ENCODE data around the gene WDR70.
"Not testable (repeated sequence)": the region's sequence is repeated elsewhere in the genome, so short reads cannot be mapped to it uniquely, and the experiment has no call there.

The WDR70 gene

GRCh38 chr5:37518356-37518755 lies 139.2 kb downstream of the WDR70 start:
- not testable (repeated sequence) for DNase-seq

- DNase-seq, result no peak
Measured at GRCh38 chr5:37519304-37519703, 140.2 kb downstream of the WDR70 start.

DNA sequence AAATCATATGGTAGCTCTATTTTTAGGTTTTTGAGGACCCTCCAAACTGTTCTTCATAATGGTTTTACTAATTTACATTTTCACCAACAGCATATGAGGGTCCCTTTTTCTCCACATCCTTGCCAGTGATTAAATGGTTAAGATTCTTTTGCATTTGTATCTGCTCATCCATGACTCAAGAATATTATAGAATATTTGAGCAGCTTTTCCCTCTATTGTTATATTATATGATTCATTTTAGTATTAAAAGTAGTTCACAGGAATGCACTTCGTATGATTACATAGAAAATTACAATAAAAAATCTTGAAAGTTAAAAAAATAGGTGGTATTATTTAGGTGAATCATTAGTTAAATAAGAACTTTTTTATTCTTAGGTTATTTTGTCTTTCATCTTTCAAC lies 140.7 kb downstream of the WDR70 start:
- no peak for DNase-seq

DNA sequence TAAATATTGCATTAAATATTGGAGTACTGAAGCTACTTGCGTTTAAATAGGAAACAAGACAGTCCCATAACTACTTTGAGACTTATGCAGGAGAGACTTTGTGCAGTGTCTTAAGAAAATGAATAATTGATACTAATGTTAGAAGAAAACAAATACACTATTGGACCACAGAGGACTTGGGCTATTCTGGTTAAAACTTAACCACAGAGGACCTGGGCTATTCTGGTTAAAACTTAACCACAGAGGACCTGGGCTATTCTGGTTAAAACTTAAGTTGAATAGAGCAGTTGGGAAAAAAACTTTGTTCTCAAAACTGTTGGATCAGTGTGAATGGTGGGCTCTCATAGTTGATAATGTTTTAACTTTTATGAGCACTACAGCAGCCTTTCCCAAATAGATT lies 141.7 kb downstream of the WDR70 start:
- no peak for DNase-seq

DNA sequence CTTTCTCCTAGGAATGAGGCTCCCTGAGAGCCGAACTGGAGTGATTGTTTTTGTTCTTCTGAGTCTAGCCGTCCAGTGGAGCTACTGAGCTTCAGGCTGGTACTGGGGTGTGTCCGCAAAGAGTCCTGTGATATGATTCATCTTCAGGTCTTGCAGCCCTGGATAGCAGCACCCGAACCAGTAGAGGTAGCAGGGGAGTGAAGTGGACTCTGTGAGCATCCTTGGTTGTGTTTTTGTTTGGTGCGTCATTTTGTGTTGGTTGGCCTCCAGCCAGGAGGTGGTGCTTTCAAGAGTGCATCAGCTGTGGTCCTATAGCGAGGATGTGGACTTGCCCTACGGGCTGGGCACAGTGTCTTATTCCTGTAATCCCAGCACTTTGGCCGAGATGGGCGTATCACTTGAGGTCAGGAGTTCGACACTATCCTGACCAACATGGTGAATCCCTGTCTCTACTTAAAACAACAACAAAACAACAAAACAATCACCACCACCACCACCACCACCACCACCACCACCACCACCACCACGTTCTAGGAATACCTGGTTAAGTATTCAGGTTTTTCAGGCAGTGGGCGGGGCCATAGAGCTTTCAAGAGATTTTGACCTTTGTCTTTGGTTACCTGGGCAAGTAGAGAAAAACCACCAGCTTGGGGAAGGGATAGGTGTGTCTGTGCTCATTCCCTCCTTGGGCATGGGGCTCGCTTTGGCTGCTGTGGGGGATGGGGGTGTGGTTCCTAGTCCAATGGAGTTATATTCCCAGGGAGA lies 154.0 kb downstream of the WDR70 start:
- no peak for DNase-seq

DNA sequence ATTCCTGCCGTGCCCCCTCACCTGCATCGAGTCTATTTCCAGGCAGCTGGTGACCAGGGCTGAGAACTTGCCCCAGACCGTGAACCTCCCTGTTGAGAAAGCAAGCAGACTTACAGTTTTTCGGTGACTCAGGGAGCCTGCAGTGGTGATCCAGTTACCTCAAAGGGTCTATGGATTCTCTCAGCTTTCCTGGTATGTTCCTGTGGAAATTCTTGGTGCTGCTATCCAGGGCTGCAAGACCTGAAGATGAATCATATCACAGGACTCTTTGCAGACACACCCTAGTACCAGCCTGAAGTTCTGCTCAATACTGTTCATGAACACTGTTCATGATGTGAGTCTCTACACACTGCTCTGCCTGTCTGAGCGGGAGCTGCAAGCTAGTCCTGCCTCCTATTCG lies 154.7 kb downstream of the WDR70 start:
- DNase-seq, result no peak

GRCh38 chr5:37539459-37539858 lies 160.3 kb downstream of the WDR70 start:
- DNase-seq, result no peak

DNA sequence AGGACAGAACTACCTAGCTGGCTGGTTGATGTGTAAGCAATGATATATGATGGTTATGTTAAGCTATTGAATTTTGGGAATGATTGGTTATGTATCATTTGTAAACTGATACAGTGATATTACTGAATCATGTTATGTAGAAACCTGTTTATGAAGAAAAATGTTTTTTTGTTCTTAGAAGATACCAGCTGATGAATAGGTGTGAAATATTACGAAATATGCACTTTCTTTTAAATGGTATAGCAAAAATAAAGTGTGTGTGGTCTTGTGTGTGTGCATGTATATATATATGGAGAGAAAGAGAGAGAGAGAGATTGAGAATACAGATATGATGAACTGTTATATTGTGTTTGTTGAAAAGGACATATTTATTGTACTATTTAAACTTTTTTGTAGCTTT lies 164.1 kb downstream of the WDR70 start:
- DNase-seq, result no peak

GRCh38 chr5:37549411-37549810 lies 170.3 kb downstream of the WDR70 start:
- DNase-seq, result no peak

DNA sequence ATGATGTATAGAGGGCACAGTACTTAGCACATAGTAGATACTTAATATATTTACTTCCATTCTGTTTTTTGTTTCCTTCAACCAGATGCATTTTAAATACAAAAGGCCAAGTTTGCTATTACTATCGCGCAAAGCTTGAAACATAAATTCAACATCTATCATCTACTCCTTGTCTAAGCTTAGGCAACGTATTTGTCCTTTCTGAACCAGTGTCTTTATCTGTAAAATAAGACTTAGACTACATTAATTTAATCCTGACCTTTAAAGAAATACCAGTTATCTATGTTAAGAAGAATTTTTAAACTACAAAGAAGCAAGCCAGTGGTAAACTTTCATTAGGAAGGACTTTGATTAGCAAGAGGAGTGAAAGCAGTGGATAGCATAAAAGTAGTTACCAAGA lies 173.0 kb downstream of the WDR70 start:
- DNase-seq, result no peak

GRCh38 chr5:37552770-37553719 lies 173.9 kb downstream of the WDR70 start:
- peak; percentile 92 for DNase-seq

DNA sequence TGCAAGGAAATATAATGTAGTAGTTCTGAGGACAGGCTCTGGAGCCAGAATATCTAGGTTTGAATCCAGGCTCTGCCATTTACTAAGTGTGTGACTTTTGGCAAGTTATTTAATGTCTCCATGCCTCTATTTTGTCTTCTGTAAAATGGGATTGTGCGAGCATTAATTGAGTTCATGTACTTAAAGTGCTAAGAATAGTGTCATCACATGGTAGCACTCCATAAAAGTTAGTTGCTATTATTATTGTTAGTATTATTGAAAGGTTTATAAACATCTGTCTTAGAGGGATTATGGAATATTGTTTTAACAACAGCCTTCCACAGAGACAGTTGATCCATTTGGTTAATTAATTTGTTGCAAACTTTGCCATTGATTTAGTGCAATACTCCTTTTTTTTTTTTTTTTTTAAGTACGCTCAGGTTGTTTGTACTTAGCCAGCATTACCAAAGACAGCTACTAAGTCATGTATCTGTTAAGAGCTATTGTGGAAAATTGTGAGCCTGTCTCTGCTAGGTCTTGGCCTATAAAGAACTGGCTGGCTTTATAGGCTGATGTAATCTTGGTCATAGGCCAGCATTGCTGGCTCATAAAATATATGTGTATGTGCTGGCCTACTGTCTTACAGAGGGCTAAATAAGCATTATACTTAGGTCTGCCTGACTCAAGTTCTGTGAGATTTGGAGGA lies 174.7 kb downstream of the WDR70 start:
- no peak for DNase-seq

GRCh38 chr5:37554405-37554739 lies 175.3 kb downstream of the WDR70 start:
- no peak for DNase-seq

- no peak for DNase-seq
Measured at GRCh38 chr5:37554938-37555337, 175.8 kb downstream of the WDR70 start.

DNA sequence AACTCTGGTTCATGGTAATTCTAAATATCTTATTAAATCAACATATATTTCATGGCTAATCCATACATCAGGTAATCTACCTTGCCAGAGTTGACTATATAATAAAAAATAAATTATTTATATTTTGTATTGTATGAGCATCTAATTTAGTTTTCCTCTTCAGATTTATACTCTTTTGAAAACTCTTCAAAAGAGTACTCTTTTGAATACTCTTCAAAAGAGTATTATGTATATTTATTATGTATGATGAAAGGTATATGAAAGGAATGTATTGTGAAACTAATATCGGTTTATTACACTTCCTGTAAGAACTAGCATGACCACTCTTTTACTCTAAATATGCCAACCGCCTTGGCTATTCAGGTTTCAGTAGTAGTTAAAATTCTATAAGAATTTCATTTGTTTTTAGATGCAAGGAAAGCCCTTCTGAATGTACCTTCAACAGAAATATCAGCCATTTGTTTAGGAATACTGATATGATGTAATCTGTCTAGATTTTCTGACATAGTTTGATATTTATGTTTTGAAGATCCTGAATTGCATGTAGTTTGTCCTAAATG lies 178.7 kb downstream of the WDR70 start:
- DNase-seq, result no peak

- no peak for DNase-seq
Measured at GRCh38 chr5:37565062-37565670, 186.0 kb downstream of the WDR70 start.

DNA sequence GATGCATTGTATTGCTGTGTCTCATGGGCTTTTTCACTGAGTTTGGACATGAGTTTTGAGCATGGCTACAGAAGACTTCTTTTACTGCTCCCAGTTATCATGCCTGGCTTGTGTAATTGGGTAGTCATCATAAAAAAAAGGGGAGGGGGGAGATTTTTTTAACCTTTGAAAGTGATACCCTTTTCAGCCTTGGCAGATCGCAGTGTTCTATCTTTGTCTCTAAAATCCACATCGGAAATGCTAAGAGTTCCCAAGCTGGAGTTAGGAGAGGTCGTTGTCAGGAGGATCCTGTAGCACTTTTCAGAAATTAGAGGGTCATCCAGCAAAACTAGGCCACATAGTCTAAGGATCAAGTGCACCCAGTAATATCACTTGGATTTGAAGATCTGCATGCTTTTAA lies 188.4 kb downstream of the WDR70 start:
- no peak for DNase-seq

DNA sequence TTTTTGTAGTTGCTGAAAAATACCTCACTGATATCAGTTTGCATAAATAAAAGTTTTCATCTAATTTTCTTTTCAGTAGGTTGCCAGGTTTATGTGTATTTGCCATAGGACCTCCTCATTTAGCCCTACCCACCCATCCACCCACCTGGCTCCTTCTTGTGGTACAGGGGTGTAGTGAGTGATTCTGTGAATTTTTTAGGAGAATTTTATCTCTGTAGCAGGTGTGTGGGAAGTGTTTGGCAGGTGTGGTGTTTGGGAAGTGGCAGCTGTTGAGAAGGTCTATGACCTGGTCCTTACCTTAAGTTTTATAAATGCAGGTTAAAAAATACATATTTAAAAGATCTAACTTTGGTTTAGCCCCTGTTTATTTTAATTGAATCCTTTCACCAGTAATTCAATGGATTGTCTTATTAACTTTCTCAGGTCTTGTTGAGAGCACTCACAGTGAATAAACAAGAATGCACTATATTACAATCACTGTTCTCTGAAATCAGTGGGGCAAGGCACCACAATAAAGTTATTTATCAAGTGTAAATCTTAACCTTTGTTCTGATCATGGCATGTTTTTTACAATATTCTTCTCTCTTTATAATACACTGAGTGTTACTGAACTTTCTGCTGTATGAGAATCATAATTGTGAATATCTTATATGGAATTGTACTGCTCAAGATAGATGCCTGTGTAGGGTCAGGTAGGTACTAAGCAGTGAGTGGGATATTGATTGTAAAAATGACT lies 189.1 kb downstream of the WDR70 start:
- no peak for DNase-seq

DNA sequence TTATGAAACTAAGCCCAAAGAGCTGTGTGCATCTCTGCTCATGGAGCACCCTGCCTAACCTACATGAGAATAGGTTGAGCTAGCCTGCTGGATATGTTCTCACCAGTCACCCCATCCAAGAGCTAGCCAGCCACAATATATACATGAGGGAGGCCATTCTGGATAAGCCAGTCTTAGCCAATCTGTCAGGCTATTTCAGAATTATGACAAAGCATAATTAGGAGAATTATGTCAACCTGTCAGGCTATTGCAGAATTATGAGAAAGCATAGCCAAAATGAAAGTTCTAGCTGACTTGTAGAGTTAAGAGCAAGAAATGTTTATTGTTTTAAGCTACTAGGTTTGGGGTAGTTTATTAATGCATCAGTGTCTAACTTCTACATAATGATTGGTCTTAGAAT lies 189.8 kb downstream of the WDR70 start:
- DNase-seq, result no peak

DNA sequence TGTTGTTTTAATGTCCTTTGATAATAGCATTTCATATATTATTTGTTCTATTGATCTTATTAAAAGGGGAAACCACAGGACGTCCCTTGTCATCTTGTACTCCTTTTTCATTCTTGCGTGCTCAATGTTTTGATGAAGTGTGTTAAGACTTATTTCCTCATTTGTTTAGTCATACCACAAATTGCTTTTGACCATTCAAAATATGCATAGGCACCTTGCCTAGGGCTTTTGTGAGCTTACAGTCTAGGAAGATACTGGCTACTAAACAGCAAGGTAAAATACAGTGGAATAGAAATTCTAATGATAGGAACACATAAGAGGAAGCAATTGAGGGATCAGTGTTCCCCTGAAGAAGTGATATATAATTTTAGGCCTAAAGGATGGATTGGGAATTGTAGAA lies 190.3 kb downstream of the WDR70 start:
- no peak for DNase-seq

DNA sequence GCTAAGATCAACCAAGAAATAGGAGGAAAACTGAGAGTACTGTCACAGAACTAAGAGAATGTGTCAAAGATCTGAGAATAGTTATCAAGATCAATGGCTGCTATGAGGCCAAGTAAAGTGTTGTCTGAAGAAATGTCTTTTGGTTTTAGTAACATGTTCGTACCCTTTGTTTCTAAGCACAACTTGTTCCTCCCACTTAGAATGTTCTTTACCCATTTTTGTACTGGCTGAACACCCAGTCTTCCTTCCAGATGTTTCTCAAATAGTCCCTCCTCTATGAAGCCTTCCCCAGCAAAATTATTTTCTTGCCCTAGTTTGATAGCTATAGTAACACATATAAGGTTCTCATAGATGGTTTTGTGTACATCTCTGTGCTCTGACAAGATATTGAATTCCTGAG lies 191.5 kb downstream of the WDR70 start:
- DNase-seq, result no peak

- DNase-seq, result no peak
Measured at GRCh38 chr5:37571985-37572384, 192.9 kb downstream of the WDR70 start.

Data from GDM1 (cell line).